Gastroesophageal sphincter (tissue), 4 donors: ENCODE results near the gene PLAC8. TPM values are rescaled to one million over a fixed set of nuclear protein-coding genes. Genes with fewer than 3 reads are reported as not detected.
"Not testable (repeated sequence)": the region's sequence is repeated elsewhere in the genome, so short reads cannot be mapped to it uniquely, and the experiment has no call there.

Experiments
- ATAC-seq: fragments of 150-250 bp; one replicate; pipeline ENCODE4 v1.9.1; 2016; ENCODE audit warnings: mild to moderate bottlenecking, moderate library complexity
- H3K27ac ChIP-seq, 4 donors: fragments of 200-600 bp; sonication (generic) in 3 of 4; 1 replicate in 3 of 4; 2 replicates in 1 of 4; pipeline ENCODE4 v1.5.1; 2016 to 2019
- H3K27me3 ChIP-seq: fragments of 200-600 bp; sonication (generic); one replicate; pipeline ENCODE4 v1.5.1; 2019
- H3K36me3 ChIP-seq, 2 donors: fragments of 200-600 bp; sonication (generic); one replicate each; pipeline ENCODE4 v1.5.1; 2019; ENCODE audit warnings: control low read depth in 1 of 2
- H3K4me1 ChIP-seq, 3 donors: fragments of 200-600 bp; sonication (generic); 1 replicate in 2 of 3; 2 replicates in 1 of 3; pipeline ENCODE4 v1.5.1; 2016 to 2019; ENCODE audit warnings: control low read depth in 2 of 3
- H3K4me3 ChIP-seq, 2 donors: fragments of 200-600 bp; sonication (generic); one replicate each; pipeline ENCODE4 v1.5.1; 2019; ENCODE audit warnings: mild to moderate bottlenecking in 1 of 2, moderate library complexity in 1 of 2
- H3K9me3 ChIP-seq, 3 donors: fragments of 200-600 bp; sonication (generic); one replicate each; pipeline ENCODE4 v1.5.1; 2017 to 2019; ENCODE audit warnings: control low read depth in 2 of 3
- EP300 ChIP-seq: sonication (generic); formaldehyde crosslinking; IDR thresholded peaks from one replicate; pipeline ENCODE4 v1.6.1; 2017; ENCODE audit warnings: antibody characterized with exemption, mild to moderate bottlenecking
- POLR2A ChIP-seq, 2 donors: fragments of 450-650 bp; IDR thresholded peaks; one replicate each; pipeline ENCODE4 v1.6.1; 2017; ENCODE audit warnings: antibody characterized with exemption in 2 of 2, mild to moderate bottlenecking in 2 of 2, moderate library complexity in 1 of 2
- POLR2AphosphoS5 ChIP-seq: sonication (generic); formaldehyde crosslinking; IDR thresholded peaks from one replicate; pipeline ENCODE4 v1.6.1; 2017; ENCODE audit warnings: antibody characterized with exemption
- WGBS, 2 donors: methylation state at CpG; one replicate each; pipeline ENCODE4 v1.1.5; 2018; ENCODE audit warnings: low coverage in 1 of 2; 5-methylcytosine and 5-hydroxymethylcytosine counted together
- total RNA-seq, 4 donors: library from RNA; depleted of rRNA; stranded (reverse); fragments of >200 nt; gene quantifications; one replicate each; pipeline ENCODE4 v1.1.0, GENCODE V29; 2016
- TF ChIP-seq, protein P1 (sequence below), 4 experiments: fragments of 200-600 bp in 2 of 4; fragments of 450-650 bp in 2 of 4; sonication (generic) in 1 of 4; IDR thresholded peaks; one replicate each; pipeline ENCODE4 v1.5.1; 2017 to 2019; ENCODE audit warnings: antibody characterized with exemption in 4 of 4, mild to moderate bottlenecking in 2 of 4, moderate library complexity in 2 of 4

Gene PLAC8
- total RNA-seq, 4 donors from 2014 or later: 2.0 to 32.0 (median 2.6) TPM; not detected in 1

DNA sequence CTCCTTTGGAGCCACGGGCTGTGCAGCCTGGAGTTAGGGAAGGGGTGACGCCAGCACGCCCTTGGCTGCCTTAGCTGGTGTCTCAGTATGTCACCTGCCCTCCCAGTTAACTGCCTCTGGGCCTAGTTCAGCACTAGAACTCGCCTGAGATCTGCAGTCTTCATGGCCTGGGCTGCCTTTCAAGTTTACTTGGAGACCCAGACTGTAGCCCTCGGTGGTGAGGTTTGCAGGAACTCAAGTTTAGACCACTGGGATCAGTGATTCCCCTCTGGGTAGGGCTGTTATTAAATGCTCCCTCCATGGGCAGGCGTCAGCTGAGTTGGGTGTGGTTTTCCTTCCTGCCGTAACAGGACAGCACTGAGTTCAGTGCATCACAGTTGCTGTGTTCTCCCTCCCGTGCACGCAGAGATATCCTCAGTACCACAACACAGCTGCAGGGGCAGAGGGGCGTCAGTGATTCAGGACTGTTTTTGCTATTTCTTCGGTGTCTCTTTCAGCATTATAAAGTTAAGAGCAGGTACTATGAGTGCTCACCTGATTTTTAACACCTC lies 30.5 kb downstream of the PLAC8 start:
- Histone ChIP-seq H3K36me3 (no peaks in the 10 kb centered on the region), H3K4me3 (no peak overlapping the region), H3K4me1 (no peaks in the 10 kb centered on the region), H3K9me3 (no peaks in the 10 kb centered on the region), H3K27ac (no peak overlapping the region), H3K27me3 (no peaks in the 10 kb centered on the region)
- no peak for TF ChIP-seq EP300
- TF ChIP-seq POLR2A (IDR thresholded peaks at IDR 0.05): no peak
- no peak for TF ChIP-seq POLR2AphosphoS5
- TF ChIP-seq, protein P1, sequence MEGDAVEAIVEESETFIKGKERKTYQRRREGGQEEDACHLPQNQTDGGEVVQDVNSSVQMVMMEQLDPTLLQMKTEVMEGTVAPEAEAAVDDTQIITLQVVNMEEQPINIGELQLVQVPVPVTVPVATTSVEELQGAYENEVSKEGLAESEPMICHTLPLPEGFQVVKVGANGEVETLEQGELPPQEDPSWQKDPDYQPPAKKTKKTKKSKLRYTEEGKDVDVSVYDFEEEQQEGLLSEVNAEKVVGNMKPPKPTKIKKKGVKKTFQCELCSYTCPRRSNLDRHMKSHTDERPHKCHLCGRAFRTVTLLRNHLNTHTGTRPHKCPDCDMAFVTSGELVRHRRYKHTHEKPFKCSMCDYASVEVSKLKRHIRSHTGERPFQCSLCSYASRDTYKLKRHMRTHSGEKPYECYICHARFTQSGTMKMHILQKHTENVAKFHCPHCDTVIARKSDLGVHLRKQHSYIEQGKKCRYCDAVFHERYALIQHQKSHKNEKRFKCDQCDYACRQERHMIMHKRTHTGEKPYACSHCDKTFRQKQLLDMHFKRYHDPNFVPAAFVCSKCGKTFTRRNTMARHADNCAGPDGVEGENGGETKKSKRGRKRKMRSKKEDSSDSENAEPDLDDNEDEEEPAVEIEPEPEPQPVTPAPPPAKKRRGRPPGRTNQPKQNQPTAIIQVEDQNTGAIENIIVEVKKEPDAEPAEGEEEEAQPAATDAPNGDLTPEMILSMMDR (IDR thresholded peaks at IDR 0.05): no peak
- WGBS, 2 donors: 57 to 92% methylated on average over 2 to 7 of the region's 11 CpGs
- peak; percentile 55 for ATAC-seq

DNA sequence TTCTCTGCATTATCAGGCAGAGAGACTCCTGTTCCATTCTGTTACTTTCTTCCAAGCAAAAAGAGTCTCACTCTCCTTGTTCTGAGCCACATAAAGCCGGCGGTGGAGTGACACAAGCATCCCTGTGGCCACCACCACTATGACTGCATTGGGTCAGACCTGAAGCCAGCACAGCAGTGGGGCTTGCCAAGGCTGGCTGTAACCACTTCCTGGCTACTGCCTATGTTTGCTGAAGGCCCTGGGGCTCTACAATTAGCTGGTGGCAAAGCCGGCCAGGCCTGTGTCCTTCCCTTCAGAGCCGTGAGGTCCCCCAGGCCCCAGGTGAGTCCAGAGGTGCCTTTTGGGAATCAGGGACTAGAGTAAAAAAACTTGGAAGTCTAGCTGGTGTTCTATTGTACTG lies 31.8 kb downstream of the PLAC8 start:
- Histone ChIP-seq H3K27me3 (no peaks in the 10 kb centered on the region), H3K9me3 (no peaks in the 10 kb centered on the region), H3K36me3 (no peaks in the 10 kb centered on the region), H3K4me1 (no peaks in the 10 kb centered on the region), H3K4me3 (no peak overlapping the region), H3K27ac (no peak overlapping the region)
- 86 to 87% methylated on average over 3 to 4 of the region's 4 CpGs for WGBS, 2 donors
- no peak for ATAC-seq
- TF ChIP-seq POLR2AphosphoS5 (no peak), POLR2A (IDR thresholded peaks at IDR 0.05) (no peak), EP300 (no peak)
- TF ChIP-seq, protein P1 (IDR thresholded peaks at IDR 0.05): no peak

DNA sequence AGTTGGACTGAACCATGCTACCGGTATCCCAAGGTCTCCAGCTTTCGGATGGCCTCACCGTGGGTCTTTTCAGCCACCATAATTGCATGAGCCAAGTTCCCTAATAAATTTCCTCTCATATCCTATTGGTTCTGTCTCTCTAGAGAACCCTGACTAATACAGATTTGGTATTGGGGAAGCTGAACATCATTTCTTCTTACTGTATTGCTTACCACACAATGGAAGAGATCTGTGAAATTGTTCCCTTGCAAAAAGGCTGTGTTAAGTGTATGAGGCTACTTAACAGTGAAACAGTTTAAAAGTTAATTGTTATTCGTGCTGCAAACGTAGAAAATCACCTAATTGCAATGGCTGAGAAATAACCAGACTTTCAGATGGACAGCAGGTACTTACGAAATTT lies 34.0 kb downstream of the PLAC8 start:
- Histone ChIP-seq H3K27me3 (no peaks in the 10 kb centered on the region), H3K9me3 (no peaks in the 10 kb centered on the region), H3K4me1 (peaks cover 0 to 8% (median 0%) of the 10 kb centered on the region in 3 donors), H3K27ac (no peak overlapping the region), H3K36me3 (peaks cover 0 to 17% of the 10 kb centered on the region in 2 donors), H3K4me3 (no peak overlapping the region)
- WGBS, 2 donors: 90 to 91% methylated on average over 4 to 6 of the region's 6 CpGs
- ATAC-seq: no peak
- TF ChIP-seq EP300: no peak
- no peak for TF ChIP-seq POLR2AphosphoS5
- TF ChIP-seq, protein P1 (IDR thresholded peaks at IDR 0.05): no peak
- TF ChIP-seq POLR2A (IDR thresholded peaks at IDR 0.05): no peak

DNA sequence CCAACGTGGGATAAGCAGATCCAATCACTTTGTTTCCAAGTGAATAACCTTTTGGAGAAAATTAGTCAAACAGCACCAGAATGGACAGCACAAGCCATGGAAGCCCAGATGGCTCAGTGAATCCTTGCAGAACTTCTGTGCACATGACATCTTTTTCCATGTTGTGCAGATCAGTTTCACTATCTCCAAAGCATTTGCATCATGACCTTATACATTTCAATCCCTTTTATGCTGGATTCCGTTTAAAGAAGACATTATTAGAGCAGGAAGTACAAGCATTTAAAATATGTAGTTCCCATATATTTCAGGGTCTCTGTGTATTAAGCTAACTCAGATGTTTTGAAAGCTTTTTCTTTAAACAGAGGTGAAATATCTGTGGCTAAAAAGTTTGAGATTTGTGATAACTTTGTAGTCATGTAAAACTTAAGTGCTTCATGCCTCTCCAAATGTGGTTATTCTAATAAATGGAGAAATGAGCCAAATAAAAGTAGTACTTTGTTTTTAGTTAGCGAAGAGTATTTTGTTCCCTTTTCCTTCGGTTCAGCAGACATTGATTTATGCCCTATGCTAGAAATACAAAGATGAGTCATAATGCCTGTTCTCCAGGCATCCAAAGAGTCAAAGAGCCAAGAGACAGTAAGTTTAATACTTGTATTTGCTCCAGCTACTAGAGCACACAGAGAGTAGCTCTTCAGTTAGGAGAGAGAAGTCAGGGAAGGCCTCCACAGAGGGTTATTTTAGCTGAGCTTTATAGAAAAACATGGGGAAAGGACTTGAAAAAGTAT lies 39.0 kb downstream of the PLAC8 start:
- Histone ChIP-seq H3K4me1 (peaks cover 0 to 21% (median 0%) of the 10 kb centered on the region in 3 donors), H3K4me3 (no peak overlapping the region), H3K9me3 (no peaks in the 10 kb centered on the region), H3K36me3 (peaks cover 0 to 55% of the 10 kb centered on the region in 2 donors), H3K27me3 (no peaks in the 10 kb centered on the region), H3K27ac (peak overlapping the region; percentile 31 to 71 (median 63))
- peak; percentile 76 for ATAC-seq
- WGBS, 2 donors: 9 to 20% methylated on average over 4 of the region's 4 CpGs
- TF ChIP-seq, protein P1 (IDR thresholded peaks at IDR 0.05): no peak
- peak; percentile 37 for TF ChIP-seq POLR2AphosphoS5

DNA sequence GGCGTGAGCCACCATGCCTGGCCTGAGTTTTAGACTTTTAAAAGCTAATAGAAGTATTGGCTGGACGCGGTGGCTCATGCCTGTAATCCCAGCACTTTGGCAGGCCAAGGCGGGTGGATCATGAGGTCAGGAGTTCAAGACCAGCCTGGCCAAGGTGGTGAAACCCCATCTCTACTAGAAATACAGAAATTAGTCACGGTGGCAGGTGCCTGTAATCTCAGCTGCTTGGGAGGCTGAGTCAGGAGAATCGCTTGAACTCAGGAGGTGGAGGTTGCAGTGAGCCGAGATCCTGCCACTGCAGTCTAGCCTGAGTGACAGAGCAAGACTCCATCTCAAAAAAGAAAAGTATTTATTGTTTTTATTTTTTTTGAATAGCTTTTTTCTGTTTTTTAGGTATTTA lies 39.7 kb downstream of the PLAC8 start:
- H3K9me3 ChIP-seq, H3K27me3 ChIP-seq, H3K4me3 ChIP-seq, ATAC-seq: not testable (repeated sequence)
- Histone ChIP-seq H3K27ac (peak overlapping the region in 3 of 4 donors; percentile 56 to 71 (median 70)), H3K4me1 (peaks cover 0 to 21% (median 0%) of the 10 kb centered on the region in 3 donors), H3K36me3 (peaks cover 0 to 62% of the 10 kb centered on the region in 2 donors)
- WGBS, 2 donors: 79 to 92% methylated on average over 2 of the region's 7 CpGs
